IMR-90 (cell line): Measurements from ENCODE around the gene DNAJC22.

ENCODE experiments used
- BHLHE40 ChIP-seq: fragments of 150-350 bp; IDR thresholded peaks from 2 replicates; pipeline ENCODE4 v1.6.1; 2016; ENCODE audit warnings: mild to moderate bottlenecking, low read depth, low read length
- CEBPB ChIP-seq: IDR thresholded peaks from 2 replicates; pipeline ENCODE4 v1.6.1; 2012; ENCODE audit warnings: low read depth, low read length, improper control_type of control experiment
- CTCF ChIP-seq: conservative IDR thresholded peaks from 2 replicates; pipeline ENCODE4 v1.5.1; 2012; ENCODE audit warnings: mild to moderate bottlenecking, low read depth, low read length, improper control_type of control experiment
- FOS ChIP-seq: fragments of 150-350 bp; IDR thresholded peaks from 2 replicates; pipeline ENCODE4 v1.6.1; 2016; ENCODE audit warnings: low read depth, low read length
- POLR2A ChIP-seq: IDR thresholded peaks from 2 replicates; pipeline ENCODE4 v1.6.1; 2012; ENCODE audit warnings: mild to moderate bottlenecking, low read depth, low read length
- RAD21 ChIP-seq: IDR thresholded peaks from 2 replicates; pipeline ENCODE4 v1.6.1; 2012; ENCODE audit warnings: low read length, improper control_type of control experiment
- RCOR1 ChIP-seq: IDR thresholded peaks from 2 replicates; pipeline ENCODE4 v1.6.1; 2012; ENCODE audit warnings: mild to moderate bottlenecking, low read length, improper control_type of control experiment; ENCODE audit not compliant: insufficient replicate concordance

- no peak for TF ChIP-seq RAD21
- no peak for TF ChIP-seq CTCF
- no peak for TF ChIP-seq POLR2A
- TF ChIP-seq BHLHE40 = no peak
- TF ChIP-seq RCOR1 = no peak
- TF ChIP-seq FOS = no peak
- no peak for TF ChIP-seq CEBPB
Observed at GRCh38 chr12:49344486-49345050, 2.1 kb upstream of the DNAJC22 start.
